NCI-H2227 (cell line): Measurements from ENCODE around the gene PROCR.
"Not testable (repeated sequence)": the region's sequence is repeated elsewhere in the genome, so short reads cannot be mapped to it uniquely, and the experiment has no call there.

ENCODE experiments used
- DNase-seq: peaks from one replicate; lab custom pipeline; 2025; ENCODE audit not compliant: unreplicated experiment; lab: John Stamatoyannopoulos, UW

Gene PROCR

GRCh38 chr20:35164531-35164930 lies 7.3 kb upstream of the PROCR start:
- not testable (repeated sequence) for DNase-seq

GRCh38 chr20:35165221-35166185 lies 6.4 kb upstream of the PROCR start:
- no peak for DNase-seq

- no peak for DNase-seq
Measured at GRCh38 chr20:35166242-35166830, 5.5 kb upstream of the PROCR start.

GRCh38 chr20:35167787-35168186 lies 4.1 kb upstream of the PROCR start:
- DNase-seq = no peak

- not testable (repeated sequence) for DNase-seq
Measured at GRCh38 chr20:35168701-35169409, 3.0 kb upstream of the PROCR start.

- DNase-seq = no peak
Measured at GRCh38 chr20:35171438-35171752, 477 bp upstream of the PROCR start.

GRCh38 chr20:35172434-35172806 lies 548 bp downstream of the PROCR start:
- no peak for DNase-seq

GRCh38 chr20:35173576-35174192 lies 1.8 kb downstream of the PROCR start:
- DNase-seq = no peak

GRCh38 chr20:35174458-35175216 lies 2.8 kb downstream of the PROCR start:
- no peak for DNase-seq

- no peak for DNase-seq
Measured at GRCh38 chr20:35176132-35176531, 4.3 kb downstream of the PROCR start.

- no peak for DNase-seq
Measured at GRCh38 chr20:35179292-35180212, 7.7 kb downstream of the PROCR start.

- DNase-seq = no peak
Measured at GRCh38 chr20:35180266-35180665, 8.4 kb downstream of the PROCR start.

GRCh38 chr20:35181731-35182130 lies 9.9 kb downstream of the PROCR start:
- no peak for DNase-seq

- DNase-seq = not testable (repeated sequence)
Measured at GRCh38 chr20:35186691-35187289, 14.9 kb downstream of the PROCR start.

- DNase-seq = no peak
Measured at GRCh38 chr20:35187584-35188190, 15.8 kb downstream of the PROCR start.

- DNase-seq = not testable (repeated sequence)
Measured at GRCh38 chr20:35189223-35189622, 17.4 kb downstream of the PROCR start.

- DNase-seq = no peak
Measured at GRCh38 chr20:35190556-35190955, 18.7 kb downstream of the PROCR start.

GRCh38 chr20:35191419-35192117 lies 19.7 kb downstream of the PROCR start:
- peak; percentile 41 for DNase-seq
